GM18870 (cell line): ENCODE results near the gene LTBP1.

Source experiments
- ATAC-seq: cut with Tn5 transposase; IDR thresholded peaks from one replicate; pipeline ENCODE4 v1.9.1; 2021; ENCODE audit warnings: moderate library complexity; ENCODE audit not compliant: unreplicated experiment

The LTBP1 gene

GRCh38 chr2:33106115-33106514 lies 159.4 kb downstream of the LTBP1 start:
- no peak for ATAC-seq

GRCh38 chr2:33107690-33108482 lies 161.1 kb downstream of the LTBP1 start:
- no peak for ATAC-seq

GRCh38 chr2:33108483-33109443 lies 162.0 kb downstream of the LTBP1 start:
- ATAC-seq = no peak

DNA sequence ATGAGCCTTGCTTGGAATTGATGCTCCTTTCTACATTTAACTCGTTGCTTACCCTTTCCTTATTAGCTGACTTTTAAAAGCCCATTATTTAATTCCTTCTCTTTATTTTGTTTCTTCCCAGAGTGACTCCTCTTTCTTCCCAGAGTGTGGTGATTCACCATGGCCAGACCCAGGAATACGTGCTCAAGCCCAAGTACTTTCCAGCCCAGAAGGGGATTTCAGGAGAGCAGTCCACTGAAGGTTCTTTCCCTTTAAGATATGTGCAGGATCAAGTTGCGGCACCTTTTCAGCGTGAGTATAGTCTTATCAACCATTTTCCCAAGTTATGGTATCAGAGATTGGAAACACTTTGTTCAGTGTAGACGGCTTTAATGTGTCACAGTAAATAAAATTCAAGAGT lies 163.7 kb downstream of the LTBP1 start:
- ATAC-seq = no peak

GRCh38 chr2:33111002-33111446 lies 164.3 kb downstream of the LTBP1 start:
- no peak for ATAC-seq

GRCh38 chr2:33115196-33115595 lies 168.4 kb downstream of the LTBP1 start:
- no peak for ATAC-seq

DNA sequence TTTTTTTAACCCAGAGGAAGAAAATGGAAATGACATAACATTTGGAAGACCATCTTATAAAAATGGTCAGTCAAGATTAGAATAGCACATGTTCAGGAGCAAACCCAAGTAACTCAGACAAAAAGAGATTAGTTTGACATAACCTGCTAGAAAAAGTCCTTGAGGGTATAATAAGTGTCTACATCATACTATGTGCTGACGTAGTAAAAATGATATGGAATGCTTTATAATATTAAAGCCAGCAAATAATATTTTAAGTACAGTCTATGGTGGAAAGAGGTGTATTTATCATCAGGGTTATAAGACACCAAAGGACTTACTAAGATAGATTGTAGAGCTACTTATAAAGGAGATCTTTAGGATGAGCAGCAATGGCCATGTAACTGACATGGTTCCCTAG lies 169.0 kb downstream of the LTBP1 start:
- ATAC-seq = no peak

DNA sequence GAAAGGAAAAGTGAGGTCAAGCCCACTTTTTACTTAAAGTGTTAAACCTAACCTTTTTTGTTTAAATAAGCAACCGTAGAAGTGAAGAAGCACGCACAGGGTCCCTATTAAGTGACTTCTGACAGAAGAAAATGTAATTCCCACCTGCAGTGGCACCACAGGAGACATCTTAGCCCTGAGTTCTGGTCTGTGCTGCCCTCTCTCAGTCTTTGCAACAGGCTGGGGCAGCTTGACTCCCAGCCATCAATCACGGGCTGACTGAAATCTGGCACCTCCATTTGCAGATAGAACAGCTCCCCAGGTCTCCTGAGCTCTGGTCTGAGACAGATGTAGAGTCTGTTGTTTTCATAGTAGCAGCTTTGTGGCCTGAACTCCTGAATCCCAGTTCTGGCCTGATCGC lies 170.0 kb downstream of the LTBP1 start:
- ATAC-seq = no peak

DNA sequence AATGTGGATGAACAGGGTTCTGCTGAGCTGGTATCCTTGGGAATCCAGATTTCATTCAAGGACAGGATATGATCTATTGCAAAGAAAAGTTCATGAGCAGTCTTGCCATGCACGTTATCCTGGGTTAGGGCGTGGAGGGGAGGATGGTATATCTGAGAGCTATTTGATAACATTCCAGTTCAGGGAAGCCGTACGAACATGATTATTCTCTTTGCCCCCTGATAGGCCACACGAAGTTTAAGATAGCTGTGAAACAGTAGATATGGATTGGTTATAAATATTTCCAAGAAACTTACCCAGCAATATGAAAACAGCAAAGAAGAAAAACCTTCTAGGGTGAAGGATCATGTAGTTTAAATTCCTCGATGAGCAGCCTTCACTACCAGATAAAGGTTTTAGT lies 171.9 kb downstream of the LTBP1 start:
- ATAC-seq = no peak

DNA sequence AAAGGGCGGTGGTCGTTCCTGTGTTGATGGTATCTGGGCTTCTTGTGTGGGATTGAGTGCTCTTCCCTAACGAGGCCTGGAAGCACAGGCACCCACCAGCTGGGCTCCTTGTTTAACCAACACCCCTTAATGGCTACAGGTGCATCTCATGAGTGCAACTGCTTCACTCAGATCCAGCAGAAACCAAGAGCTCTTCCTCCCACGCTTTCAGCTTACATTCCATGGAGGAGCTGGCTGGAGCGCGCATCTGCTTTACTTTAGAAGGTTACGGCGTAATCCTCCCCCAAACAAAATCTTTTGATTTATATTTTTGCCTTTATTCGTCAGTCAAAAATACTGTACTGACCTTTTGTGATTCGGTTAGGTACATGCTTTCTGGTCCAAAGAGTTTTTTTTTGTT lies 174.7 kb downstream of the LTBP1 start:
- no peak for ATAC-seq

DNA sequence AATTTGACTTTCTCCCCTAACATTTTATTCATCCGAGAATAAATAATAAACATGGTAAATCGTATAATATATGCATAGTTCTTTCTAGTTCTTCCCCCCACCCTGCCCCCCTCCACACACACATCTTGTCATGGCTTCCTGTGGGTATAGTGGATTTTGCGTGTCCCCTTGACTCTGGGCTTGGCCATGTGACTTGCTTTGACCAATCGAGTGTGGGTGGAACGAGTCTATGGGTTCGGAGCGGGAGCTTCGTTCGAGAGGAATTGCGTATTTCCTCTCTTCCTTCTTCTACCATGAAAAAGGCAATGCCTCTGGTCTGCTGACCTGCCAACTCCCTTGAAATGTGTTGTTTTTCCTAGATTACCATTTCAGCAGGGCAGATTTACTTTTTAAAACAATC lies 175.2 kb downstream of the LTBP1 start:
- ATAC-seq = no peak

DNA sequence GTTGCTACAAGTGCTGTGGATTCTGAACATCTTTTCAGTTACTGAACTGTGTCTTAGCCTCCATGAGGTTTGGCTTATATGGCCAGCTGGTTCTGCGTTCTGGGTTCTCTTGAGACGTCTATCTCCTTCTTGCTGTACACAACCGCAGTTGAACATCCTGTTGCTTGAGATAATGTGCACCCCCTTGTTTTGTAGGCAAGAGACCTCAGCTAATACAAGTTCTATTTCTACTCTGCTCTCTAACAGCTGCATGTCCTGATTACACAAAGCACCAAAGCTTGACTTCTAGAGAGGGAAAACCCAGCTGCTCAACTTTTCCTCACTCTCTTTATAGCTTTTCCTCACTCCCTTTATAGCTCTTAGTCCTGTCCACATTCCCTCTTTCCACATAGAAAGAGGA lies 176.0 kb downstream of the LTBP1 start:
- no peak for ATAC-seq

- ATAC-seq = no peak
These were observed 176.5 kb downstream of the LTBP1 start for GRCh38 chr2:33123216-33123615.

DNA sequence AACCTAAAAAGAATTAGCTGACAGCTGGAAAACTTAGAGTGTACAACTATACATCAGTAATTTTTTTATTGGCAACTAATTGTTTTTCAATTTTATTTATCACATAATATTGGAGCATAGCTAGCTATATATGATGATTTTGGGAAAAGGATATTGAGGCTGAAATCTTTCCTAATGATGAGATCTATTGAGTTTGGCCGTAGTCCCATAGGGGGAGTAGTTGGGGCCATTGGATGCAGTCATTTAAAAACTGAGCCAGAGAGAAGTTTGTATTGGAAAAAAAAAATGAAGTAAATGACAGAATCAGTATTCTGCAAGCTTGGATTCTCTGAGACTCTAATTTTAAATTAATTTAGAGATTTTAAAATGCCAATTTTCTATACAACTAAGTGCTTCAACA lies 179.8 kb downstream of the LTBP1 start:
- ATAC-seq = no peak

DNA sequence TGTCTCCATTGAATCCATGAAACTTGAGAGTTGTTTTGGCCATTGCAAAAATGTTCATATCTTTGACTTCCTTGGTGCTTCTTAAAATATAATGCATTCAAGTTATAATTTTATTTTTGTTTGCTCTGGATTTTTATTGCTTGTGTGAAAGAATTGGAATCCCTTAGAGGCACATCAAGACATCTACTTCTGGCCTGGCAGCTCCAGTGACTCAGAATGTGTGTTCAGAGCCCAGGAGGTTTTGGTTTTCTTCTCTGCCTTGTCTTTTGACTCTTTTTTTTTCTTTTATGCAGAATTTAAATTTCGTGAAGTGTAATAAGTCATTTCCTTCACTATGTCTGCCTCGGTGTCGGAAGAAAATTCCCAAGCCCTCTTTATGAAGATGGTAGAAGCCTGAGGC lies 180.2 kb downstream of the LTBP1 start:
- no peak for ATAC-seq

- ATAC-seq = no peak
These were observed 182.7 kb downstream of the LTBP1 start for GRCh38 chr2:33129263-33130053.

DNA sequence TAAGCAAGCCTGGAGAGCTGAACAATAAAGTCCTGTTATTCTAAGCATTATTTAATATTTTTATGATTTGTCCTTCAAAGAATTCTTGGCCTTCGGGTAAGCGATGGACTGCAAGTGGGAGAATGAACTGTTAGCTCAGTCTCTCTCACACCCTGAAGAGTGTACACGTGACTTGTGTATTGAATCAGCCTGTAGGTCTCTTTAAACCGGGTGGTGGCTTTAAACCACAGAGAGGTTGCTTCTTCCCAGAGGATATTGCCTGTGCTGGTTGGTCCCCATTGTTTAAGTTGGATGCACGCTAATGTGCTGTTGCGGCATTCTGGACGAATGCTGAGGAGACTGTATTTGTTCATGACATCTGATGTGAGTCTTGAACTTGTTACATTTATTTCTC lies 183.3 kb downstream of the LTBP1 start:
- no peak for ATAC-seq

DNA sequence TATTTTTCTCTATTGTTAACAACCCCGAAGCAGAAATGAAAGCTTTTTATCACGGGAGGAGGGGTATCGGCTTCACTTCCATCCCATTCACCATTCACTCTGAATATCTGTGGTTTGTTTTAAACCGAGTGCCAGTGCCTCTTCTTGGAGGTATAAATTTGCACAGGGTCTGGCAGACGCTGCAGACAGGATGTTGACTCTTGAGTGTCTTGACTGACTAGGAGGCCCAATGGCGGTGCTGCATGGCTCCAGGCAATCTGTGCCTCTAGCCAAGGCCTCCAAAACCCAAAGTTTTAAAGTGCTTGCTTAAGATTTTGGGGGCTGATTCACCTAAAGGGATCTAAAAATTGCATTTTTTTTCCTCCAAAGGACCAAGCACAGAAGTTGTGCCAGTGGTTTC lies 183.8 kb downstream of the LTBP1 start:
- ATAC-seq = no peak

DNA sequence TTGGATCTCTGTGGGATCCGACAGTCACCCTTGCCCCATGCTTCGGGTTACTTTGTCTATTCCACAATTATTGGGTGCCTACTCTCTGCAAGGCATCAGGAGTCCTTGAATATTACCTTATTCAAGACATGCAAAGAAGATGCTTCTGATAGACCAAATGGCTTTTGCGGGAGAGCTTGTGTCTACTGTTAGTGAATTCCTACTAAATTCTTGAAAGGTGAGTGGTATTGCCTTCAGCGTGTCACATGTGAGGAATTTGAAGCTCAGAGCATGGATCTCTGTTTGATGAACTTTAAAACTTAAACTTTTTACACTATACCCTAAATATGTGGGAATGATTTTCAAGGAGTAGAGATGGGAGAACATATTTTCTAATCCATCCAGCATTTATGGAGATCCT lies 184.4 kb downstream of the LTBP1 start:
- ATAC-seq = no peak

DNA sequence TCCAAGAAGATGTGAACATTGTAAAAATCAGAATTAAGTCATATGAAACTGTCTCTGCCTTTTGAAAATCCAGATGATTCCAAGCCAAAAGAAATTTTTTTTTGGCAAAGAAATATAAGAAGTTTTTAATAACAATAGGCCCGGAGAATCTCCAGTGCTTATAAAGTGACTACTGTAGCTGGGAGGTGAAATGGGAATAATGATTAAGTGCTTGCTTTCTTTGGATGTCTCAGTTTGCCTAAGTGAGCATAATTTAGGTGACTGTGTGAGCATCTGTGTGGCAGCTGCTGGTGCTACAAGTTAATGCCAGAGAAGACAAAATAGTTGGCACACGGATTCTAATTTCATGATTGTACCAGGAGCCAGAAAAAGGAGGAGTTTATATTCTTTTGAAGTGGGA lies 185.0 kb downstream of the LTBP1 start:
- ATAC-seq = no peak

GRCh38 chr2:33133454-33133952 lies 186.8 kb downstream of the LTBP1 start:
- ATAC-seq = no peak
